T-helper 1 cell treated with Interleukin-12 subunit alpha and Interleukin-12 subunit beta and Interleukin-4 antibody, amounts not matched to agents 30 ng/mL and 1 ng/mL, for 36 hours (primary cell): ENCODE measurements around the gene AKAP13. TPM values are rescaled to one million over a fixed set of nuclear protein-coding genes. Genes with fewer than 3 reads are reported as not detected.

Experiments used
- intact Hi-C: fragments of 100-400 bp; cut with micrococcal nuclease; formaldehyde crosslinking; loops from one replicate; pipeline ENCODE4 v1.15.1; 2024
- total RNA-seq: library from RNA; stranded (reverse); gene quantifications from 2 replicates; pipeline ENCODE4 v1.2.3, GENCODE V29; 2022

AKAP13 gene
- total RNA-seq, 1 donor from 2014 or later, result 184 TPM

DNA sequence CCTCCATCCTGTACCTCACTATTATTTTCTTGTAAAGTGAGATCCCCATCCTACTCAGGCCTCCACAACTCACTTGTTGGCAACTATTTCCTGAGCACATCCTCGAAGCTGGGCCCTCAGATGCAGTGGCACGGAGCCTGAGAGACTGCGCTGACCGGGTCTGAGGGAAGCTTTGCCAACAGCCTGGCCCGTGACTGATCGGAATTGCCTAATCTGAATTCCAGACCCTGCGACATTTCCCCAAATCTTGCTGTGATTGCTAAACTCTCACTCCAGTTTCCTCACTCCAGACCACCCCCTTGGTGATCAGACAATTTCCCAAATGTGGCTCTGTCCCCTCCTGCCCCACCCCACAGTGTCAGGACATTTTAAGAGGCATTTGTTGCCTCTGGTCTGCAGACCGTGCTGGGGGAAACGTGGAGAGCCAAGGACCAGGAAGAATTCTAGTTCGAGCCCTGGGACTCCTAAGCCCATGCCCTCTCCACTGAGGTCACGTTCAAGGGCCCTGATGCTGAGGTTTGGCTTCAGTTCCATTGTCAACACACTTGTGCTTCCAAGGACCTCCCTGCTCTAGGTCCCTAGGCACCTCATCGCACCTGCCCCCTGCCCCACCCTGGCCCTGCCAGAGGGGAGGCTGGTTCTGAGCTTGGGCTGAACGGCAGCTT lies 391.5 kb downstream of the AKAP13 start:
- intact Hi-C loops, result no loop called here

DNA sequence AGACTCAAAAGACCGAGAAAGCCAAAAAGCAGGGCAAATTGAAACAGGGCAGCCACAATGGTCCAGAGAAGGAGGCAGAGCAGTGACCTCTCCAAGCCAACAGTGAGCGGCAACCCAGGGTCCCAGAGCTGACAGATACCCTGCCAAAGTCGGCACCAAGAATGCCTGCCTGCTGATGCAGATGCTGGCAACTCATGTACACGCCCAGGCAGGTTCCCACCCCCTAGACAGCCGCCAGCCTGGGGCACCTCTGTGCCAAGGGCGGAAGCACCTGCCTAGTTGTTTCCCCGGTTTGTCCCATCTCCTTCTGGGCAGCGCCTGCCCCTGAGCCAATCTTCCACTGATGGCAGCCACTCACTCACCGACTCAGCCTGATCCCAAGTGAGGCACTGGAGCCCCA lies 392.3 kb downstream of the AKAP13 start:
- intact Hi-C loops, result no loop called here

DNA sequence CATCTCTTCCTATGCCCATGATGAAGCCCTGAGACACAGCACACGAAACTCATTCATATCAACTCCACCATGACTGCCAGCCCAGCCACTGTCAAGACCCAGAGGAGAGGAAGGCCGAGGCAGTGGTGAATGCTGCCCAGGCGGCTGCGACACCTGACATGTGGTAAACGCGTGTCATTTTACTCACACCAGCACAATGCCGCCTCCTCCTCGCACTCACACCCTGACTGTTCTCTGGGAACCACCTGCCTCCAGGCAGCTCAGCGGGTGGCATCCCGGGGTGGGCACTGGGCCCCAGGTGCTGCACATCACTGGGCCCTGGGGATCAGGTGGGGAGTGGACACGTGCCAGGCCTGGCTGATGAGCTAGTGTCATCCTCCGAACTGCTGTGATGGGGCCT lies 392.8 kb downstream of the AKAP13 start:
- intact Hi-C loops, result no loop called here

DNA sequence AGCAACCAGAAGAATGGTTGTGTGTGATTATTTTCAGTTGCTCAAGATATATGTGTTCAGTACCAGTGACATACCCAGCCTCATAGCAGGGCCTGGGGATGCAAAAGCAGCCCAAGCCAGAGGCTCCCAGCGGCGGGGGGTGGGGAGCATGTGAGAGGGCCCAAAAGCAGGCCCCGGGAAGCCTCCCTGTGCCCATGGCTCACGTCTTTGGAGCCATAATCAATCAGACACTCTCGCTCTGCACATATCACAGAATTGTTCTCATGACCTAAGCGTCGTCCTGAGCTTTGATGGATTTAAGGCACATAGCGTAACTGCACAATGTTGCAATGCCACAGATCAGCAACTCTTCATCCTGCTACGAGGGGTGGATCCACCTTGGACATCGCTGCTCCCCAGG lies 393.6 kb downstream of the AKAP13 start:
- intact Hi-C loops, result no loop called here

DNA sequence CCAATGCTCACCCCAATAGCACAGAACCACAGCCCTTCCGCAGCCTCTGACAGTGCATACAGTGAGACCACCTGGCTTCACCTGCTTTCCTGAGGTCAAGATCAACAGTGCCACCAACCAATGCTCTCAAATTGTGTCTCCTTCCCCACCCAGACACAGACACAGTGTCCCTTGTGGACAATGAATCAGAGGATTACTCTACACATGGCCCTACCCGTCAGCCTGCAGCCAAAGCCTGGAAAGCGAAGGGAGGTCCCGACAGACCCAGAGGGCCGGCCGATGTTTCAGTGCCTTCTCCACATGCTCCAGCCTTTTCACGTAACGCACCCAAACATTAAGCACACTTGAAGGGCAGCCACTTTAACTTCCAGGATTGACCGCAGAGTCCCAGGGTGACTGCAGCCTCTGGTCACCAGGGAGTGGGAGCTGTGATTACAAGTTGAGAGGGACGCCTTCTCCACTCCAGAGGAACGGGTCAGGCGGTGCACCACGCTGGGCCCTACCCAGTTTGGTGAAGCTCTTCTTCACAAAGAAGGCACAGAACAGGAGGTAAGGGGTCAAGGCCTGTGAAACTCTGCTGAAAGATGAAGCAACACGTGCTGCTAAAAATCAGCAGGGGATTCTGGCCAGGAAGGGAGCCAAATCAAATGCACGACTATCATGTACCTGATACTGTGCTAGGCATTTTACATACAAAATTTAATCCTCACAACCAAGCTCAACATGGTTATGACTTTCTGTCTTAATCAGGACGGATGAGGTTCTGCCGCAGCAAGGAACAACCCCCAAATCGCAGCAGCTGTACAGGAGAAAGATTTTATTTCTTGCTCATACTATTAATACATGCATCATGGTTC lies 397.1 kb downstream of the AKAP13 start:
- intact Hi-C loops, result no loop called here

DNA sequence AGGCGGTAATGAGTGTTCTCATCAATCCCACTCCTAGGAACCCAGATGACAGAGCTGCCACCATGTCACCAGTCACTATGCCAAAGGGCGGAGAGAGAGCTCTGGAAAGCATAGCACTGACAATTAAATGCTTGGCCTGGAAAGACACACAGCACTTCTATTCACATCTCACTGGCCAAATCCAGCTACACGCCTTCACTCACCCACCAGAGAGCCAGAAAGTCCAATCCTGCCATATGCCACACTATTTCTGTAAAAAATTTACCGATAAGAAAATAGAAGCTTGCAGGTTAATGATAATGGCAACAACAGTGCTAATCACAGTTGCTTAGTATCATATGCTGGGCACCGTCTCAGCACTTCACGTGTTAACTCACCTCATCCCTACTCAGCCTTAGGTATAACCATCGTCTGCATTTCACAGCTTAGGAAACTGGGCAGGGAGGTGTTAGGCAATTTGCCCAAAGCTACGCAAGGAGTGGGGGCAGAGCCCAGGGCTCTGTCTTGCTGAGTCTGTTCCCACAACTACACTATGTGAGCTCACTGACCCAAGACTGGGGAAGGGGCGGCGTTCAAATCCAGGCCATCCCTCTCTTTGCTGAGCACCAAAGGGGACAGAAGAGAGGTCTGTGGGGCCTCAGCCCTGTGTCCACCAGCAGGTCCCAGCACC lies 397.8 kb downstream of the AKAP13 start:
- intact Hi-C loops, result no loop called here

DNA sequence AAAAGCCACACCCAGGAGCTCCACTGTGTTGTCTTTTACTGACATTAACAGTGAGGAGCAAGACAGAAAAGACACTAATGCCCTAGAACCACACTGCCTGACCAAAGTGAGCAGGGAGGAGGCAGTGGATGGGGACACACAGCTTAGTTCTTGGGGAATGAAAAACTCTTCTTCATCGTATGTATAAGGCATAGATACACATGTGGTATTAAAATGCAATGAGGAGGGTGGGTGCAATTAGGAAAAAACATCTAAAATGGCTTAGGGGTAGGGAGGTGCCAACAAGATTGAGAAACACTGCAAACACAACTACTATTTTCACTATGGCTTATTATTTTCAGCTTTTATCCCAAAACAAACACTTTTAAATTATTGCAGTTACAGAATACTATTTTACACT lies 398.8 kb downstream of the AKAP13 start:
- intact Hi-C loops, result no loop called here

DNA sequence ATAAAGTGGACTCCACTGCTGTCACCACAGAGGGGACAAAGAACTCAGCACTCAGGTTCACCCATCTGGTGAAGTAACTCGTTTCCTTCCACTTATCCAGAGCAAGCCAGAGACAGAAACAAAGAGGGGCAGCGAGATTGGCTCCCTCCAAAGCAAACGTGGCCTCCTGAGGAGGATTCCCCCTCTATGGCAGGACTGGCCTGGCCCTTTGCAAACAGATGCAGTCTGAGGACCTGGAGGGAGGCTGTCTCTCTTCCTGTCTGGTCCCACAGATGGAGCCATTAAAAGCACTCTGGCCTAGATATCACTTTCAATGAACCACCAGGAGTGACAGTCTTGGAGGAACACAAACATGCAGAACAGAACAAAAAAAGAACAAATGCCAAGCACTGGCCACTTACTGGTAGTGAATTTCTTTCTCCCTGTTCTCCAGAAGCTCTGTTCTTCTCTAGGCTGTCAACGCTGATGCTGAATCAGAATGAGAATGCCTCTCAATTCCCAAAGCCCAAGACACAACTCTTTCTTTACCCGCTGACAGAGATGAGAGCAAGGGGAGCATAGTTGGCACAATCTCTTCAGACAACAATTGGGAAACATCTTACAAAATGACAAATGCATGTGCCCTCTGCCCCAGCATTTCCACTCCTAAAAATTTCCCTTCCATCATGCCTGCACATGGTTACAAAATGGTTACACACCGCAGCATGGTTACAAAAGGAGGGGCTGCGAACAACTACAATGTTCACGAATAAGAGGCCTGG lies 400.0 kb downstream of the AKAP13 start:
- intact Hi-C loops, result no loop called here

DNA sequence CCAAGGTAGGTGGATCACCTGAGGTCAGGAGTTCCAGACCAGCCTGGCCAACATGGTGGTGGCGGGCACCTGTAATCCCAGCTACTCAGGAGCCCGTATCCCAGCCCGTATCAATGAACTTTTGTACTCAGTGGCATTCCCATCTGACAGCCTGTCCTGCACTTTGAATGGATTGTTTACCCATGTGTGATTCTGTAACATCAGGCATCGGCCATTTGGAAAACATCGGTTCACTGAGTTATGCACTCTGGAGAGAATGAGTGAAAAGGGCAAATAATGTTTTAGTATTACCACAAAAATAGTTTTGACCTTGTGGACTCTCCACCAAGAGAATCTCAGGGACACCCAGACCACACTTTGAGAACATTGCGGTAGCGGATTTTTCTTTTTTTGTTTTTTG lies 400.7 kb downstream of the AKAP13 start:
- intact Hi-C loops, result no loop called here

DNA sequence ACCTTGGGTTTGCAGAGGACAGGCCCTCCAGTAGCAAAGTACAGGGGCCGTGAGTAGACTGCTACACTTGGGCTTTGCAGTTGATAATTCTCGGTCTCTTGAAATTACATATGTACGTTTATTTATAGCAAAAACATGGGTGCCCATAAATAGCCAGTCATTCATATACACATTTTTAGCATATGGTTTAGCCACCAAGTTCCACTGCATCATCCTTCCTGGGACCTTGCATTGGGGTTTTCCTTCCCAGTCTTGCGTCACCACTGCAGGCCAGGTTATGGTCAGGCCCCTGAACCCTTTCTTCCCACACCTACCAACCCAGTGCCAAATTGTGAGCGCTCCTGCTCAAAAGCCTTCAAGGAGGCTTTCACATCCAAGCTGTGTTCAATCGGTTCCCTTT lies 401.7 kb downstream of the AKAP13 start:
- intact Hi-C loops, result no loop called here

DNA sequence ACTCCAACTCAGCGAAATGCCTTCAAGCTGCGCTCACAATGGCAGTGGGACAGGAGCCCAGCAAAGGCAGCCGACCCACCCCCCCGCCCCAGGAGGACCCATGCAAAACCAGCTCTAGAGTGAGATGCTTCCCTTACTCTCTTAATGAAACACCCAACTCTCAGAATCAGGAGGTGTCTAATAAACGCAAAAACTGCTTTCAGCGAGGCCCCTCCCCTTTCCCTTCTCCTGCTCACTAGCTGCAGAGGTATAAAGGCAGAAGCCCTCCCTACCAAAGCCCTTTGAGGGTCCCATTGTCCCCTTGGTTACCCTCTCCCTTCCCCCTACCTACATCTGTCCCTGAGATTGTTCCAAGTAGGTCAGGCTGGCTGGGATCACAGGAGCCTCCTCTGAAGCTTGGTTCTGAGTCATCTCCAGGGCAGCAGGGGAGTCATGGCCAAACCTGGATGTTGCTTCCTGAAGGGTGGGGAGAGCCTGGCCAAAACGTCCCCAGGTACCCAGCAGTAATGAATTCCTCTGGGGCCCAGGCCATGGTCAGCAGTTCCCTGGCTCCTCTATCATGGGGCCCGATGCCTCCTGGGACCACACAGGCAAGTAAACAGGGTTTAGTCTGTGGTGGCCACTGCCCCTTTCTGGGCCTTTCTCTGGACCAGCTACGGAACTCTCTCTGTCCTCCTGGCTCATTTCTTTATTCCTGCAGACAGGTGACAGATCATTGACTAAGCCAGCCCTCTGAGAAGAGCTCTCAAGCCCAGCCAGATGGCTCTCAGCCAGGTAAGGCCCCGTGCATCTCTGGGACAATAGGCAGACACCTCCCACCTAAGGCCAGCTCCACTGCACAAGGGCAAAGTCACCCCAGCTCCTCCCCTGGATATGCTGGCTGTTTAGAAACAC lies 405.7 kb downstream of the AKAP13 start:
- intact Hi-C loops, result loop anchor here (1.0 to 5.0 kb wide), 4 partner anchors 8 to 299 kb away; partner anchors contain the start of gene KLHL25

DNA sequence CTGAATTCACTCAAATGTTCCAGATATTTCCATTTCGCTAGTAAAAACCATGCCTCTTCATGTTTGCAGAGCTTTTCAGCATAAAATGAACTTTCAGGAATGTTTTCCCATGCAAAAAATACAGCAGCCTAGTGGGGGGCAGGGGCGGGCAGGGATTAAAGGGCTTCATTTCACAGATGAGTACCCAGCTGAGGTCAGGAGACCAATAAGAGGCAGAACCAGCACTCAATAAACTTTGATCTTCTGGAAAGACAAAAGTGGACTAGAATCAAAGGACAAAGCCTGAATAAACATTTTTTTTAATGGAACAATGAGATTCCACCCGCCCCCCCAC lies 406.3 kb downstream of the AKAP13 start:
- intact Hi-C loops, result loop anchor here (5.0 kb wide), 1 partner anchor 299 kb away; no protein-coding TSS in a partner anchor

DNA sequence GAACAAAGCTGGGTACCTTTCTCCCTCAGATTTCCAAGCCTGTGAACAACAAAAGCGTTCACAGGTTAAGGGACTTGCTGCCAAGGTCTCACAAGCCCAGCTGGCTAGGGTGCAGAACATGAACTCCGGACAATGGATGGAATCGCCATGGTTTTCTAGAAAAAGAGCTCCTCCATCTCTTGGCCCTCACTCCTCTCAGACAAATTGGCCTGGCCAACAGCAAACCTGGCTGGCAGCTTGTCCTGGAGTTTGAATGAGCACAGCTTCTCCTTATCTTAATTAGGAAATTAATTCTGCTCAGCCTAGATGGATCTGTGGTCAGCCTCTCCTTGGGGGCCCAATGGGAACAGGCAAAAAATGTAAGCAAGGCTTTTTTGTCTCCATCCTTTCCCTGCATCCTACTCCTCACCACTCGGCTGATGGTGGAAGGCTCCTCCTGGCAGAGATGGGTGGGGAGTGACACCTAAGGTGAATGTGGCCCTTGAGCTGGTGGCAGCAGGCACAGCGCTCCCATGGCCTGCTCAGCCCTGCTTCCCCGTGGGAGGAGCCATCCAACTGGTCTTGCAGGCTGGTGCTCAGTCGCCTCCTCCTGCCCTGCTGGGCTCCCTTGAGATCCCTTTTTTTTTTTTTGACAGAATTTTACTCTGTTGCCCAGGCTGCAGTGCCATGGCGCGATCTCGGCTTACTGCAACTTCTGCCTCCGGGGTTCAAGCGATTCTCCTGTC lies 408.5 kb downstream of the AKAP13 start:
- intact Hi-C loops, result loop anchor here (5.0 kb wide), 1 partner anchor 302 kb away; no protein-coding TSS in a partner anchor

DNA sequence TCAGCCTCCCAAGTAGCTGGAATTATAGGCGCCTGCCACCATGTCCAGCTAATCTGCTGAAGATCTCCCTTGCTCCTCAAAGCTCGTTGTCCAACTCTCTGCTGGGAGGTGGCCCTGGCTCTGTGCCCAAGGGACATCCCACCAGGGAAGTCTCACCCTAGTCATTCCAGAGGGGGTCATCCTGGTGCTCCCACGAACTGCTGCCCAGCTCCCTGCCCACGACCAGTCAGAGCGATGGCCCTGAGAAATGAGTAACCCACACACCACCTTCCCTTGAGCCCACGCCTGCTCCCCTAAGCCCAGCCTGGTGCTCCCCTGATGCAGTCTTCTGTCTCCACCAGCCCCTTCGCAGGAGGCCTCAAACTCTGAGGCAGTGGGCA lies 409.1 kb downstream of the AKAP13 start:
- intact Hi-C loops, result loop anchor here (5.0 kb wide), 1 partner anchor 302 kb away; no protein-coding TSS in a partner anchor

DNA sequence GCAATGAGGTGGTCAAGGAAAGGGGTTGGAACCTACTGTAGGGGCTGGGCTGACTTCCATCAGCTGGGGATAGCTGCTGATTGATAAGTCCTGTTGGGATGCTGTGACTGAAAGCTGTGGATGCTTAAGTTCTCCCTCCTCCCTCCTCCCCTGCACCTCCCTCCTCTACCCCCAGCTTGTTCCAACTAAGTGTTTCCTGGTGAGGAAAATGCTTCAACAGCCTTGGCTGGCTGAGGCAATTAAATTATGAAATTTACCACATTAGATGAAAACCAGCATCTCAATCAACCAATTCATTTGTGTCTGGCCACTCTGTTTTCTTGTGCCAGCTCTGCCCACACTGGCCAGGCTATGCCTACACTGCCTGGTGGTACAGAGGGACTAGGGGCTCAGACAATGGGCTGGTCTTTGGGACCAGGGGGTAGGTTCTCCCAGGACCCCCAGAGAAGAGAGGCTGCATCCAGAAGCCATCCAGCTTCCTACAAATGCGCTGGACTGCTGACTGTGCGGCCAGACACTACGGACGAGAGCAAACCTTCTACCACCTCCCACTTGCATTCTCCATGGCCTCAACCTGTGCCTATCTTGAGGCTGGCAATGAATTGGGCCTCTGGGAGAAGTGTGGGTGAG lies 411.8 kb downstream of the AKAP13 start:
- intact Hi-C loops, result loop anchor here (5.0 kb wide), 1 partner anchor 475 kb away; no protein-coding TSS in a partner anchor

DNA sequence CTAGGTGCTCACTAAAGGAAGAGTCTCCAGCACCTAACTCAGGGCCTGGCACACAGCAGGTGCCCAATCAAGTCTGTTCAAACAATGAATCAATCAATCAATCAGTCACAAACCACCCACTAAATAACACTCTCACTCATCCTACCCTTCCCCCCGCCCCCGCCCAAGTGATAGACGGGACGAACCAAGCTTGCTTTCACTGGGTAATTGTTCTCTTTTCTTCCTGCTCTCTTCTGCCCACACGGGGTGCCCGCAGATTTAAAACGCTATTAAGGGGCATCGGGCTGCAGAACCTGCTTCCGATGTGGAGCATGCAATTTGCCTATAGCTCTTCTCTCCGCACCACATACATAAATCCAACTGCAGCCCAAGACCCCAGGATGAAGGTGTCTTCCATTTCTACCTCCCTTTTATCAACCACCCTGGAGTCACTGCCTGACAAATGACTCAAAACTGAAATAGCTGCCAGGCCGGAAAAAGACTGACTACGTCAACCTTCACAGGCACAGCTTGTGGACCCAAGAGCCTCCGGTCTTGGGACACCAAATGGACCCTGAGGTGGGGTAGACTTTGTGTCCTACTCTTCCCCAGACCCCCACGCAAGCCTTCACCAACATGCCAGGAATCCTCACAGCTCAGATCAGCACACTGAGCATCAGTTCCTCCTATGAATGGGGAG lies 412.6 kb downstream of the AKAP13 start:
- intact Hi-C loops, result loop anchor here (5.0 kb wide), 1 partner anchor 476 kb away; no protein-coding TSS in a partner anchor

DNA sequence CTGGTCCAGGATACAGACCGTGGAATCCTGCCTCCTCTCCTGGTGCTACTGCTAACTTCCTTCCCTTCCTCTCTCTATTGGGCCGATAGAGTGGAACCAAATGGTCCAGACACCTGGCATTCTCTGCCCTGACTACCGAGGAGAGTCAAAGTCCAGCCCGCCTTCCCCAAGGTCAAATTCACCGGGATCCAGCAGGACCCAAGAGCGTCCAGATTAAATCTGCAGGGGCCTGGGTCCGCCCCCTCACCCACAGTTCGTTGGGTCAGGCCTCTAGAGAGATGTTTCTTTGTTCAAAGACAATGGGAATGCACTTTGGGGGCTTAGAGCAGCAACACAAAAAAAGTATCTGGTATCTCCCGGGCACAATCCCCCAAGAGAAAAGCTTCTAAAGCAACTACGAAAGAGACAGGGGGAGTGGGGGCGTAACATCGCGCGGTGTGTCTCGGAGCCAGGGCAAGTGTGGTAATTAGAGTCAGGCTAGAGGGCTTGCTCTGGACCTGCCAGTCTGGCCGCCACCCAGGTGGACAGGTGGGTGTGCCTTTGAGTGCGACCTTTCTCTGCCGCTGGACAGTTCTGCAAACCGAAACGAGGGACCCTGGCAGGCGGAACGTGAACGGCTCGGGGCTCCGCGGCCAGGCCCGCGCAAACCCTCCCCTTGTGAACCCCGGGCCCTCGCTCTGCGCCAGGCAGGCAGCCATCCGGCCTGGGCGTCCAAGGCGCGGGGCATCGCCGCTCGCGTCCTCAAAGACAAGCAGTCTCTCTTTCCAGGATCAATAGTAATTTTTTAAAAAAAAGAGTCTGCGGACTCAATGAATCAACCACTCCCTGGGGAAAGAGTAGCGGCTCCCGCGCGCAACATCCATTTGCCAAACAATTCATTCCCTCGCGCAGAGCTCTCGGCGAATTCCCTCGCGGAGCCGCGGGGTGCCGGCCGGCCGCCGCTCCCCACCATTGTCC lies 413.5 kb downstream of the AKAP13 start:
- intact Hi-C loops, result loop anchor here (1.0 to 5.0 kb wide), 7 partner anchors 9 to 814 kb away; no protein-coding TSS in a partner anchor
